ENCODE results near the gene SLC25A45.

GRCh38 chr11:65410936-65411680 is 28.7 kb upstream of the SLC25A45 start:
- no peak for TF ChIP-seq CTCF (IDR thresholded peaks at IDR 0.05; ENCODE audit: insufficient read depth, low read length)
- no peak for TF ChIP-seq SPI1 (IDR thresholded peaks at IDR 0.05; ENCODE audit: borderline replicate concordance, low read depth)
- no peak for TF ChIP-seq REST (IDR thresholded peaks at IDR 0.05; ENCODE audit: insufficient replicate concordance, low read depth)
